HEK293T (cell line): Measurements from ENCODE around the gene RUBCNL.

Experiments
- ARNT ChIP-seq: fragments of 450-650 bp; IDR thresholded peaks from 2 replicates; pipeline ENCODE4 v1.6.1; 2017; ENCODE audit warnings: mild to moderate bottlenecking
- BHLHE40 ChIP-seq: fragments of 450-650 bp; IDR thresholded peaks from 2 replicates; pipeline ENCODE4 v1.6.1; 2016; ENCODE audit warnings: mild to moderate bottlenecking, moderate library complexity, borderline replicate concordance
- FOXA1 ChIP-seq: fragments of 450-650 bp; IDR thresholded peaks from 2 replicates; pipeline ENCODE4 v1.6.1; 2016; ENCODE audit warnings: mild to moderate bottlenecking
- FOXK2 ChIP-seq: fragments of 450-650 bp; IDR thresholded peaks from 2 replicates; pipeline ENCODE4 v1.6.1; 2016; ENCODE audit warnings: mild to moderate bottlenecking
- SP1 ChIP-seq: fragments of 450-650 bp; IDR thresholded peaks from 2 replicates; pipeline ENCODE4 v1.6.1; 2017
- SUZ12 ChIP-seq: fragments of 450-650 bp; IDR thresholded peaks from 2 replicates; pipeline ENCODE4 v1.6.1; 2016; ENCODE audit warnings: mild to moderate bottlenecking

- no peak for TF ChIP-seq FOXA1
- no peak for TF ChIP-seq BHLHE40
- no peak for TF ChIP-seq SP1
- TF ChIP-seq FOXK2: no peak
- no peak for TF ChIP-seq SUZ12
- TF ChIP-seq ARNT: no peak
Observed at GRCh38 chr13:46383383-46383782, 3.7 kb downstream of the RUBCNL start.
